ENCODE data around the gene IL1RAP.

Gene IL1RAP

DNA sequence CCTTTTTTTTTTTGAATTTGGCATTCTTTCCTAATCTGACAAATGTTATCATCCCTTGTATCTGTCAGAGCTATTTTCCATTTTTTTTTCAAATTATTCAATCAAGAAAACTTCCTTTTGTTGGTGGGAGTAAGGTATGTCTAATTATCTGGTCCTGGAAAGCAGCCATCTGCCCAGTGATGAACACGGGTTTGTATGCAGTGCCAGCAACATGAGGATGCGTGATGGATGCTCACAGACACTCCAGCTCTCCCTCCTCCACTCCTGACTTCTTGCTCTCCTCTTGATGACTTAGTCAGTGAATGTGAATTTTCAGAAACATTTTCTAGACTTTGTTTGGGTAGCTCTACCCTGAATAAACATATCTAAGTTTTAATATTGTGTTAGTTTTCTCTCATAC lies 79.2 kb downstream of the IL1RAP start:
- H2AFZ ChIP-seq (ENCODE audit: low read length): no peak overlapping the region
- no peaks in the 10 kb centered on the region for H3K36me3 ChIP-seq (ENCODE audit: insufficient read depth, low read length)
- no peak overlapping the region for H3K9ac ChIP-seq (ENCODE audit: low read depth, low read length, poor library complexity, severe bottlenecking)
- no peaks in the 10 kb centered on the region for H4K20me1 ChIP-seq (ENCODE audit: insufficient read depth, low read length, poor library complexity, severe bottlenecking)
- no peaks in the 10 kb centered on the region for H3K4me1 ChIP-seq (ENCODE audit: insufficient read depth, low read length, poor library complexity, severe bottlenecking)
- H3K9me3 ChIP-seq (ENCODE audit: insufficient read depth, low read depth, low read length): no peaks in the 10 kb centered on the region
- H3K9me2 ChIP-seq (replicated peaks; ENCODE audit: low read depth, low read length): no peaks in the 10 kb centered on the region
- no peaks in the 10 kb centered on the region for H3K79me2 ChIP-seq (ENCODE audit: insufficient read depth, low read length)
- no peak overlapping the region for H3K4me2 ChIP-seq (ENCODE audit: low read depth, low read length, poor library complexity, severe bottlenecking)
- H3F3A ChIP-seq (ENCODE audit: low read depth): no peaks in the 10 kb centered on the region
- no peak for TF ChIP-seq EZH2phosphoT487 (IDR thresholded peaks at IDR 0.05; ENCODE audit: borderline replicate concordance)
- TF ChIP-seq CTCF (conservative IDR thresholded peaks at IDR 0.05; ENCODE audit: low read length): no peak
- no peaks in the 10 kb centered on the region for H3K27me3 ChIP-seq (ENCODE audit: insufficient read depth, low read length, poor library complexity, severe bottlenecking)
- H3K4me3 ChIP-seq (ENCODE audit: low read length, poor library complexity, severe bottlenecking): no peak overlapping the region

GRCh38 chr3:190594171-190594570 lies 80.3 kb downstream of the IL1RAP start:
- TF ChIP-seq CTCF (conservative IDR thresholded peaks at IDR 0.05; ENCODE audit: low read length) (no peak), EZH2phosphoT487 (IDR thresholded peaks at IDR 0.05; ENCODE audit: borderline replicate concordance) (no peak)
- no peaks in the 10 kb centered on the region for H3K79me2 ChIP-seq (ENCODE audit: insufficient read depth, low read length)
- no peaks in the 10 kb centered on the region for H3K9me2 ChIP-seq (replicated peaks; ENCODE audit: low read depth, low read length)

GRCh38 chr3:190595179-190595795 lies 81.4 kb downstream of the IL1RAP start:
- Histone ChIP-seq H3K9me3 (ENCODE audit: insufficient read depth, low read depth, low read length) (no peaks in the 10 kb centered on the region), H3K4me1 (ENCODE audit: insufficient read depth, low read length, poor library complexity, severe bottlenecking) (no peaks in the 10 kb centered on the region), H3K4me2 (ENCODE audit: low read depth, low read length, poor library complexity, severe bottlenecking) (no peak overlapping the region), H3K36me3 (ENCODE audit: insufficient read depth, low read length) (no peaks in the 10 kb centered on the region), H3K4me3 (ENCODE audit: low read length, poor library complexity, severe bottlenecking) (no peak overlapping the region), H3K27me3 (ENCODE audit: insufficient read depth, low read length, poor library complexity, severe bottlenecking) (no peaks in the 10 kb centered on the region), H3K9me2 (replicated peaks; ENCODE audit: low read depth, low read length) (no peaks in the 10 kb centered on the region), H3K9ac (ENCODE audit: low read depth, low read length, poor library complexity, severe bottlenecking) (no peak overlapping the region), H3F3A (ENCODE audit: low read depth) (no peaks in the 10 kb centered on the region), H3K79me2 (ENCODE audit: insufficient read depth, low read length) (no peaks in the 10 kb centered on the region), H2AFZ (ENCODE audit: low read length) (no peak overlapping the region), H4K20me1 (ENCODE audit: insufficient read depth, low read length, poor library complexity, severe bottlenecking) (no peaks in the 10 kb centered on the region)
- TF ChIP-seq EZH2phosphoT487 (IDR thresholded peaks at IDR 0.05; ENCODE audit: borderline replicate concordance) (no peak), CTCF (conservative IDR thresholded peaks at IDR 0.05; ENCODE audit: low read length) (no peak)

More at GRCh38 chr3:190594171-190594570, 80.3 kb downstream of the IL1RAP start:
- Histone ChIP-seq H3K9ac (ENCODE audit: low read depth, low read length, poor library complexity, severe bottlenecking) (no peak overlapping the region), H3F3A (ENCODE audit: low read depth) (no peaks in the 10 kb centered on the region), H3K4me2 (ENCODE audit: low read depth, low read length, poor library complexity, severe bottlenecking) (no peak overlapping the region), H2AFZ (ENCODE audit: low read length) (no peak overlapping the region), H3K4me1 (ENCODE audit: insufficient read depth, low read length, poor library complexity, severe bottlenecking) (no peaks in the 10 kb centered on the region), H3K27me3 (ENCODE audit: insufficient read depth, low read length, poor library complexity, severe bottlenecking) (no peaks in the 10 kb centered on the region), H3K9me3 (ENCODE audit: insufficient read depth, low read depth, low read length) (no peaks in the 10 kb centered on the region), H3K4me3 (ENCODE audit: low read length, poor library complexity, severe bottlenecking) (no peak overlapping the region), H4K20me1 (ENCODE audit: insufficient read depth, low read length, poor library complexity, severe bottlenecking) (no peaks in the 10 kb centered on the region), H3K36me3 (ENCODE audit: insufficient read depth, low read length) (no peaks in the 10 kb centered on the region)
